ENCODE data around the gene TM4SF5.

Gene TM4SF5

DNA sequence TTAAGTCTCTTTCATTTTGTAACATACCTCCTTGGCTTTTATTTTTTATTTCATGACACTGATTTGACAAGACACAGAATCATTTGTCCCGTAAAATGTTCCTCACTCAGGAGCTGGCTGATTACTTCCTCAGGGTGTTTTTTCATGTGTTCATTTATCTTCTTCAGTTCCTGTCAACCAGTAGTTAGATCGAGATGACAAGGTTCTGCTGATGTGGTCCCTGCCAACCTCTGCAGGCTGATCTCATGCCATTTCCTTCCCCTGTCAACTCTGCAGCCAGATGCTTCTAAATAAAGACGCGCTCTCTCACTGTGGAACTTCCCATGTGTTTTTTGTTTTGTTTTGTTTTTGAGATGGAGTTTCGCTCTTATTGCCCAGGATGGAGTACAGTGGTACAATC is 23.8 kb upstream of the TM4SF5 start:
- no peak for DNase-seq (ENCODE audit: low spot score)

DNA sequence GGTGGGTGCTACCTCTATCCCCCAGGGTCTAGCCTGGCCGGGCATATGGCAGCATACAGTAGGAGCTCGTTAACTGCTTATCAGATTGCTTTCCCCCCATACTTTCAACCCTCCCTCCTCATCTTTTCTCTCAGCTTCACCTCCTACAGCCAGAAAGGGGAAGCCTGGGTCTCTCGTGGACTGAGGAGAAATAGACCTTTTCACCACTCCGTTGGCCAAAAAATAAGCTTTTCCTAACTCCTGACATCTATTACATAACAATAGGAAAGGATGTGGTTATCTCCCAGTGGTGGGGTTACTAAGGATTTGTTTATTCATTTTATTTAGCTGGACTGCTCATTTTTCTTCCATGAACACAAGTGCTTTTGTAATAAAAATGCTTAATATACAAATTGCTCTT is 23.0 kb upstream of the TM4SF5 start:
- DNase-seq (ENCODE audit: low spot score) = no peak

GRCh38 chr17:4750606-4751005 is 21.1 kb upstream of the TM4SF5 start:
- DNase-seq (ENCODE audit: low spot score) = no peak

GRCh38 chr17:4751932-4752331 is 19.8 kb upstream of the TM4SF5 start:
- DNase-seq (ENCODE audit: low spot score) = no peak

GRCh38 chr17:4753392-4753791 is 18.3 kb upstream of the TM4SF5 start:
- DNase-seq (ENCODE audit: low spot score) = no peak

DNA sequence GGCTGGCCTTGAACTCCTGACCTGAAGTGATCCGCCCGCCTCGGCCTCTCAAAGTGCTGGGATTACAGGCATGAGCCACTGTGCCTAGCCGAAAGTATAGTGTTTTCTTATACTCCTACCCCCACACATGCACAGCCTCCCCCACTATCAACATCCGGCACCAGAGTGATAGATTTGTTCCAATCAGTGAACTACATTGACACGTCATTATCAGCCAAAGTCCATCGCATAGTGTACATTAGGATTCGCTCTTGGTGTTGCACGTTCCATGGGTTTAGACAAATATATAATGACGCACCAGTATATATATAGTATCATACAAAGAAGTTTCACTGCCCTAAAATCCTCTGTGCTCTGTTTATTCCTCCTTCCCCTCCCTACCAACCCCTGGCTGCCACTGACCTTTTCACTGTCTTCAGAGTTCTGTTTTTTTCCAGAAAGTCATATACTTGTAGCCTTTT is 11.9 kb upstream of the TM4SF5 start:
- no peak for DNase-seq (ENCODE audit: low spot score)

- DNase-seq (ENCODE audit: low spot score) = no peak
Measured at GRCh38 chr17:4764595-4764994, 7.1 kb upstream of the TM4SF5 start.

DNA sequence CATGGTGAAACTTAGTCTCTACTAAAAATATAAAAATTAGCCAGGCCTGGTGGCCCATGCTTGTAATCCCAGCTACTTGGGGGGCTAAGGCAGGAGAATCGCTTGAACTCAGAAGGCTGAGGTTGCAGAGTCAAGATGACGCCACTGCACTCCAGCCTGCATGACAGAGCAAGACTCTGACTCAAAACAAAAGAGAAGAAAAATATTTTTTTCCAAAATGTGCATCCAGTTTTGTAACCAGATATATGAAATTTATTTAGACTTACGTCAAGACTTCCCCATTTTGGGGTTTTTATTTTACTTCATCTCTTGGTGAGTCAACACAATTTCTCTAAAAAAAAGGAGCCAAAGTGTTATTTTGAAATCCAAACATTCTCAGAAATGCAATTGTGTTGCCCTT is 5.5 kb upstream of the TM4SF5 start:
- DNase-seq (ENCODE audit: low spot score) = no peak

- DNase-seq (ENCODE audit: low spot score) = no peak
Measured at GRCh38 chr17:4766723-4767122, 5.0 kb upstream of the TM4SF5 start.

DNA sequence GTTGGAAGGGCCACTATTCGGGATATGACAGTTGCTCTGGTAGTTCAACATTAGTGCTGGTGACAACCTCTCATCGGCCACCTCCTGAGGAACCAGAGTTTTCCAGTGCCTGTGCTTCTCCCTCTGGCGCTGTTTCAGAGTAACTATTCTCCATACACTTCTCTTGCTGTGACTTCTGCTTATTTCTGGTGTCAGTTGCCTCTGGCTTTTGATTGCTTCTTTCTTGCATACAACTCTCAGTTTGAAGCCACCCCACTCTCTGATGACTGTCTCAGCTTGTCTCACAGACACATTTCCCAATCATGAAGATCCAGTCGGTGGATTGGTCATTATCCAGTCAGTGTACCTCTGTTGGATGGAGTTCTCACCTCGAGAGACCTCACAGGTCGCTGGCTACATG is 3.4 kb upstream of the TM4SF5 start:
- no peak for DNase-seq (ENCODE audit: low spot score)

GRCh38 chr17:4769628-4770027 is 2.1 kb upstream of the TM4SF5 start:
- DNase-seq (ENCODE audit: low spot score) = peak; percentile 26

DNA sequence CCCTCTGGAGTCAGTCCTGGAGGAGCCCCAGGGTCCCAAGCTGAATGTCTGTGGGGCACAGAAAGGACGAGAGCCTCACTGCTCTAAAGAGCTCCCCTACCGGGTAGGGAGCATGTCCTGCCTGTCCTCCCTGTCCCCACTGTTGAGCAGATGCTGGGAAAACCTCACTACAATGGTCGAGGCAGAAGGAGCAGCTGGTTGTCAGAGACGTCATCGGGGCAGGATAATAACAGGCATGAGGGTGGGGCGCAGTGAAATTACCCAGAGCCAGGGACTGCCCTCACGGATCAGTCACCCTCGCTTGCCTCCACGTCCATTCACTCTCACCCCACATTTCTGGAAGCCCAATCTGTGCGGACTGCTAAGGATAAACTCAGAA is 538 bp downstream of the TM4SF5 start:
- DNase-seq (ENCODE audit: low spot score) = no peak

- no peak for DNase-seq (ENCODE audit: low spot score)
Measured at GRCh38 chr17:4777969-4778760, 6.5 kb downstream of the TM4SF5 start.

- DNase-seq (ENCODE audit: low spot score) = no peak
Measured at GRCh38 chr17:4780325-4780955, 8.8 kb downstream of the TM4SF5 start.

GRCh38 chr17:4782652-4783051 is 11.0 kb downstream of the TM4SF5 start:
- no peak for DNase-seq (ENCODE audit: low spot score)

DNA sequence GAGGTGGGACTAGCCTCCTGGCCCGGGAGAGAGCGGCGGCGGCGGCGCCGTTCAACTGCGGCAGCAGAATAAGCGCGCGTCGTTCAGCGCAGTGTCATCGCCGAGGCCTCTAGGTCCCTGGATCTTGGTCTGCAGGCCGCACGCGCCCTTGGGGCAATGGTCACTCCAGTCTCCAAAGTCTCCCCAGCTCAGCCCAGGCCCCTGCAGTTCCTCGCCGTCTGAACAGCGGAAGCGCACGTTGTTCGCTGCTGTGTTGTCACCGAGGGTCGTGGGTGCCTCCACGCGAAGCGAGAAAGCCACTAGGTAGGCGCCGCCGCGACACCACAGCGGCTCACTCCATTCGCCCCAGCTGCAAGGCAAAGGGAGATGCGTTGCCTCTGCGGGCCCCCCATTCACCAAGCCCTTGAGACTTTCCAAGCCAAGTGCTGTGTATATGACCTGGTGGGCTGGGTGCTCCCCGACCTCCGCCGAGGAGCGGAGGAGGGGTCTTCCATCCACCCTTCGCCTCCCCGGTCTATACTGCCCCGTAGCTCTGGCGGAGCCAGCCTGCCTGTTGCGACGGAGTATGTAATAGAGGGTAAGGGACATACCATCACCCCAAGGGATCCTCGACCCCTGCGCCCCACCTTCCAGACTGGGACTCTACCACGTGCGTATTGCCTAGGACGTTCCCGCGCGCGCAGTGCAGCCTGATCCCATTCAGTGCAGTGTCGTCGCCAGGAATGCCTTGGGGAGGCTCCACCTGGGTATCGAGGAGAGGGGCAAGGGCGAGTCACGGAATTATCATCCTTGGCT is 13.8 kb downstream of the TM4SF5 start:
- DNase-seq (ENCODE audit: low spot score) = no peak

- DNase-seq (ENCODE audit: low spot score) = no peak
Measured at GRCh38 chr17:4786106-4786511, 14.4 kb downstream of the TM4SF5 start, which contains the start of gene VMO1. VMO1 (minus strand) TSS chr17:4786364; CDS start chr17:4786352, 12 bp downstream.

GRCh38 chr17:4786516-4786915 is 14.8 kb downstream of the TM4SF5 start:
- no peak for DNase-seq (ENCODE audit: low spot score)

GRCh38 chr17:4788159-4788806 is 16.6 kb downstream of the TM4SF5 start:
- no peak for DNase-seq (ENCODE audit: low spot score)

GRCh38 chr17:4788807-4789700 is 17.4 kb downstream of the TM4SF5 start, which contains the start of gene GLTPD2:
GLTPD2 (plus strand) TSS chr17:4788964; CDS start chr17:4789012, 48 bp downstream.
- DNase-seq (ENCODE audit: low spot score) = no peak

GRCh38 chr17:4789701-4789950 is 17.9 kb downstream of the TM4SF5 start:
- DNase-seq (ENCODE audit: low spot score) = no peak
